ENCODE data around the gene ZNF217. TPM values are rescaled to one million over a fixed set of nuclear protein-coding genes. Genes with fewer than 3 reads are reported as not detected.
"Not testable (repeated sequence)": the region's sequence is repeated elsewhere in the genome, so short reads cannot be mapped to it uniquely, and the experiment has no call there.

Gene ZNF217
- total and polyA plus RNA-seq, 2 of the 8 experiments (the other 6 are each of a cell fraction or from before 2014, with no cell fraction given) = 15.3 to 87.9 TPM

DNA sequence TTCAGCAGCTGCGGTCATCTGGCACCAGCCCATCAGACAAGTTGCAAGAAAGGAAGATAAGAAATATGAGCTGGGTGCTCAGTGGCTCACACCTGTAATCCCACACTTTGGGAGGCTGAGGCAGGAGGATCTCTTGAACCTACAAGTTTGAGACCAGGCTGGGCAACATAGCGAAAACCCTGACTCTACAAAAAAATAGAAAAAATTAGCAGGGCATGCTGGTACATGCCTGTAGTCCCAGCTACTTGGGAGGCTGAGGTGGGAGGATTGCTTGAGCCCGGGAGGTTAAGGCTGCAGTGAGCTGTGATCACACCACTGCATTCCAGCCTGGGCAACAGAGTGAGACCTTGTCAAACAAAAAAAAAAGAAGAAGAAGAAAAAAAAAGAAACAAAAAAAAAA lies 57.3 kb downstream of the ZNF217 start:
- H2BK15ac ChIP-seq (ENCODE audit: low read length); H3K4ac ChIP-seq (replicated peaks; ENCODE audit: insufficient read length, low read depth, low read length); H2AK5ac ChIP-seq (ENCODE audit: low read depth, low read length); H3K27me3 ChIP-seq (replicated peaks in 1 of 4; ENCODE audit: control insufficient read depth in 3 of 4, extremely low read depth in 1 of 4, insufficient read depth in 3 of 4, low read length in 3 of 4); H3K23me2 ChIP-seq (ENCODE audit: low read depth, low read length); H3K4me2 ChIP-seq (ENCODE audit: insufficient read depth in 1 of 2, low read depth in 2 of 2, low read length in 2 of 2); H3K56ac ChIP-seq (replicated peaks; ENCODE audit: insufficient read length, low read depth, low read length); H3K79me1 ChIP-seq (ENCODE audit: low read depth, low read length); H3K79me2 ChIP-seq (ENCODE audit: control insufficient read depth in 1 of 2, insufficient read depth in 2 of 2, low read length in 2 of 2); POLR2A ChIA-PET (ENCODE audit: partially characterized antibody); H2BK12ac ChIP-seq (ENCODE audit: low read depth, low read length); H3K9ac ChIP-seq (replicated peaks in 1 of 4; ENCODE audit: extremely low read depth in 1 of 4, low read depth in 3 of 4, low read length in 3 of 4); H2BK20ac ChIP-seq (ENCODE audit: low read length); H3K18ac ChIP-seq (ENCODE audit: extremely low read depth, low read length); H2BK5ac ChIP-seq (ENCODE audit: low read depth, low read length); H3K27ac ChIP-seq (ENCODE audit: low read depth, low read length); H3K4me1 ChIP-seq (replicated peaks in 1 of 4; ENCODE audit: control insufficient read depth in 3 of 4, insufficient read depth in 4 of 4, low read length in 3 of 4); H3K14ac ChIP-seq (ENCODE audit: insufficient read length); H3K9me3 ChIP-seq (ENCODE audit: insufficient read depth in 2 of 2, low read depth in 1 of 2, low read length in 1 of 2); H2BK120ac ChIP-seq (replicated peaks; ENCODE audit: low read depth, low read length); FAIRE-seq; DNase-seq (ENCODE audit: low read depth in 1 of 2, low spot score in 2 of 2); H3K36me3 ChIP-seq (ENCODE audit: control insufficient read depth in 2 of 4, insufficient read depth in 4 of 4, low read length in 3 of 4); H3K4me3 ChIP-seq (ENCODE audit: extremely low read depth in 1 of 4, insufficient read depth in 2 of 4, low read depth in 3 of 4, low read length in 4 of 4); H4K5ac ChIP-seq (ENCODE audit: insufficient read length, low read depth, low read length); H3K23ac ChIP-seq (ENCODE audit: insufficient read length); H4K91ac ChIP-seq (replicated peaks; ENCODE audit: insufficient read length, low read length); H4K20me1 ChIP-seq (replicated peaks in 1 of 2; ENCODE audit: control insufficient read depth in 1 of 2, insufficient read depth in 2 of 2, low read length in 2 of 2); H4K8ac ChIP-seq (ENCODE audit: extremely low read depth, insufficient read depth, low read length): not testable (repeated sequence)
- 78% methylated on average over 3 of the region's 3 CpGs; no CpG with 5 or more reads in 1 of the 2 experiments for WGBS, 2 experiments (ENCODE audit: extremely low coverage in 1 of 2, insufficient coverage in 1 of 2, insufficient read length in 1 of 2, insufficient replicate concordance in 2 of 2, low coverage in 1 of 2, low lambda C conversion rate in 2 of 2, missing lambda C conversion rate in 1 of 2)
- H2AFZ ChIP-seq (ENCODE audit: low read length) = 0 out of 2 replicates have a peak overlapping the region, but pooled peaks have one; percentile 77
- CTCF ChIA-PET (ENCODE audit: partially characterized antibody) = interaction anchor here (0.6 to 1.7 kb wide), 3 partner anchors 11 to 765 kb away, joined by 3 to 6 read pairs (median 3); no protein-coding TSS in a partner anchor

All from H1 (cell line).